H1 (cell line): ENCODE measurements around the gene KRT17. TPM values are rescaled to one million over a fixed set of nuclear protein-coding genes. Genes with fewer than 3 reads are reported as not detected.

ENCODE experiments used
- CTCF ChIA-PET: fragments of 300-600 bp; sonication (Branson Sonifier 250); formaldehyde crosslinking; loops from one replicate; lab custom pipeline; 2021; ENCODE audit not compliant: partially characterized antibody; lab: Charles Lee
- POLR2A ChIA-PET: fragments of 300-600 bp; sonication (Branson Sonifier 250); formaldehyde crosslinking; loops from one replicate; lab custom pipeline; 2021; ENCODE audit warnings: inconsistent platforms; ENCODE audit not compliant: partially characterized antibody; lab: Charles Lee
- DNase-seq, 2 experiments: peaks; one replicate each; pipeline versions ENCODE4 v3.0.0 to v3.0.0-alpha.2; 2010 to 2022; ENCODE audit warnings: low spot score in 2 of 2, low read depth in 1 of 2, mixed read lengths in 1 of 2
- FAIRE-seq: peaks from 2 replicates; lab custom pipeline; 2011; peaks lifted over from hg19 to GRCh38; lab: Jason Lieb, UNC
- H2AFZ ChIP-seq: 2 replicates; pipeline ENCODE4 v1.8.1; 2012; ENCODE audit warnings: low read length, inconsistent platforms
- H2AK5ac ChIP-seq: 2 replicates; pipeline ENCODE4 v1.6.1; 2013; ENCODE audit warnings: low read depth, low read length
- H2BK120ac ChIP-seq: replicated peaks from 2 replicates; pipeline ENCODE3; 2013; ENCODE audit warnings: low read depth, low read length, inconsistent platforms
- H2BK12ac ChIP-seq: 2 replicates; pipeline ENCODE4 v1.6.1; 2013; ENCODE audit warnings: low read depth, low read length
- H2BK15ac ChIP-seq: 2 replicates; pipeline ENCODE4 v1.6.1; 2013; ENCODE audit warnings: low read length
- H2BK20ac ChIP-seq: 2 replicates; pipeline ENCODE4 v1.6.1; 2013; ENCODE audit warnings: low read length
- H2BK5ac ChIP-seq: 2 replicates; pipeline ENCODE4 v1.6.1; 2013; ENCODE audit warnings: low read depth, low read length
- H3K14ac ChIP-seq: 2 replicates; pipeline ENCODE4 v1.6.1; 2013; ENCODE audit warnings: inconsistent platforms; ENCODE audit not compliant: insufficient read length
- H3K18ac ChIP-seq: 2 replicates; pipeline ENCODE4 v1.6.1; 2013; ENCODE audit warnings: low read length; ENCODE audit errors: extremely low read depth
- H3K23ac ChIP-seq: 2 replicates; pipeline ENCODE4 v1.6.1; 2013; ENCODE audit warnings: inconsistent platforms; ENCODE audit not compliant: insufficient read length
- H3K23me2 ChIP-seq: 2 replicates; pipeline ENCODE4 v1.6.1; 2013; ENCODE audit warnings: low read depth, low read length
- H3K27ac ChIP-seq: 2 replicates; pipeline ENCODE4 v1.6.1; 2011; ENCODE audit warnings: low read depth, low read length, inconsistent platforms
- H3K27me3 ChIP-seq, 4 experiments: replicated peaks in 1 of 4; 1 replicate in 1 of 4; 2 replicates in 3 of 4; pipeline versions ENCODE4 v1.6.1 to v1.8.1; 2011 to 2013; ENCODE audit warnings: low read length in 3 of 4, mild to moderate bottlenecking in 3 of 4, inconsistent platforms in 2 of 4, mixed read lengths in 2 of 4, moderate library complexity in 1 of 4; ENCODE audit not compliant: control insufficient read depth in 3 of 4, insufficient read depth in 3 of 4; ENCODE audit errors: extremely low read depth in 1 of 4
- H3K36me3 ChIP-seq, 4 experiments: 2 replicates each; pipeline versions ENCODE4 v1.6.1 to v1.8.1; 2011 to 2013; ENCODE audit warnings: mild to moderate bottlenecking in 4 of 4, low read length in 3 of 4, moderate library complexity in 2 of 4, control low read depth in 1 of 4, inconsistent platforms in 1 of 4; ENCODE audit not compliant: insufficient read depth in 4 of 4, control insufficient read depth in 2 of 4
- H3K4ac ChIP-seq: replicated peaks from 2 replicates; pipeline ENCODE3; 2013; ENCODE audit warnings: low read length, low read depth, mixed read lengths, inconsistent platforms; ENCODE audit not compliant: insufficient read length
- H3K4me1 ChIP-seq, 4 experiments: replicated peaks in 1 of 4; 1 replicate in 1 of 4; 2 replicates in 3 of 4; pipeline versions ENCODE4 v1.6.1 to v1.8.1; 2011 to 2013; ENCODE audit warnings: low read length in 3 of 4, inconsistent platforms in 2 of 4, mixed read lengths in 1 of 4; ENCODE audit not compliant: insufficient read depth in 4 of 4, control insufficient read depth in 3 of 4
- H3K4me2 ChIP-seq, 2 experiments: 2 replicates each; pipeline versions ENCODE4 v1.6.1 to v1.8.1; 2011 to 2013; ENCODE audit warnings: low read depth in 2 of 2, low read length in 2 of 2, control low read depth in 1 of 2, inconsistent platforms in 1 of 2, mild to moderate bottlenecking in 1 of 2; ENCODE audit not compliant: insufficient read depth in 1 of 2
- H3K4me3 ChIP-seq, 4 experiments: fragments of 200-600, 300-600 bp in 1 of 4; sonication (generic), shearing (Covaris generic), sonication (Bioruptor Twin) in 1 of 4; 2 replicates each; pipeline versions ENCODE4 v1.5.1 to v1.8.1; 2011 to 2016; ENCODE audit warnings: low read length in 4 of 4, low read depth in 3 of 4, control low read depth in 2 of 4, inconsistent platforms in 2 of 4, mild to moderate bottlenecking in 2 of 4, mixed read lengths in 1 of 4, moderate library complexity in 1 of 4; ENCODE audit not compliant: insufficient read depth in 2 of 4; ENCODE audit errors: extremely low read depth in 1 of 4
- H3K56ac ChIP-seq: replicated peaks from 2 replicates; pipeline ENCODE3; 2013; ENCODE audit warnings: low read depth, mild to moderate bottlenecking, mixed read lengths, low read length, inconsistent platforms; ENCODE audit not compliant: insufficient read length
- H3K79me1 ChIP-seq: 2 replicates; pipeline ENCODE4 v1.6.1; 2013; ENCODE audit warnings: low read depth, low read length, control low read depth
- H3K79me2 ChIP-seq, 2 experiments: 2 replicates each; pipeline versions ENCODE4 v1.6.1 to v1.8.1; 2012 to 2013; ENCODE audit warnings: low read length in 2 of 2, mild to moderate bottlenecking in 2 of 2, inconsistent platforms in 1 of 2; ENCODE audit not compliant: insufficient read depth in 2 of 2, control insufficient read depth in 1 of 2
- H3K9ac ChIP-seq, 4 experiments: replicated peaks in 1 of 4; 1 replicate in 1 of 4; 2 replicates in 3 of 4; pipeline versions ENCODE4 v1.6.1 to v1.8.1; 2011 to 2013; ENCODE audit warnings: low read depth in 3 of 4, low read length in 3 of 4, control low read depth in 2 of 4, mild to moderate bottlenecking in 2 of 4, moderate library complexity in 2 of 4, inconsistent platforms in 1 of 4; ENCODE audit errors: extremely low read depth in 1 of 4
- H3K9me3 ChIP-seq, 2 experiments: 2 replicates each; pipeline versions ENCODE4 v1.6.1 to v1.8.1; 2012 to 2013; ENCODE audit warnings: mild to moderate bottlenecking in 2 of 2, moderate library complexity in 2 of 2, control low read depth in 1 of 2, inconsistent platforms in 1 of 2, low read depth in 1 of 2, low read length in 1 of 2, mixed read lengths in 1 of 2; ENCODE audit not compliant: insufficient read depth in 2 of 2
- H4K20me1 ChIP-seq, 2 experiments: replicated peaks in 1 of 2; 2 replicates each; pipeline versions ENCODE3 to v1.8.1; 2011 to 2013; ENCODE audit warnings: inconsistent platforms in 2 of 2, low read length in 2 of 2, mild to moderate bottlenecking in 1 of 2; ENCODE audit not compliant: insufficient read depth in 2 of 2, control insufficient read depth in 1 of 2
- H4K5ac ChIP-seq: 2 replicates; pipeline ENCODE4 v1.6.1; 2013; ENCODE audit warnings: low read length, low read depth, mixed read lengths, inconsistent platforms; ENCODE audit not compliant: insufficient read length
- H4K8ac ChIP-seq: 2 replicates; pipeline ENCODE4 v1.8.0; 2013; ENCODE audit warnings: mild to moderate bottlenecking, moderate library complexity, low read length, inconsistent platforms; ENCODE audit not compliant: insufficient read depth; ENCODE audit errors: extremely low read depth
- H4K91ac ChIP-seq: replicated peaks from 2 replicates; pipeline ENCODE3; 2013; ENCODE audit warnings: low read length, mixed read lengths, inconsistent platforms; ENCODE audit not compliant: insufficient read length
- GABPA ChIP-seq: IDR thresholded peaks from 2 replicates; pipeline ENCODE4 v1.6.1; 2011; ENCODE audit warnings: mild to moderate bottlenecking, low read length, moderate library complexity, borderline replicate concordance; ENCODE audit not compliant: insufficient read depth
- TBP ChIP-seq: IDR thresholded peaks from 2 replicates; pipeline ENCODE4 v1.6.1; 2011; ENCODE audit warnings: low read depth, low read length, improper control_type of control experiment
- WGBS, 2 experiments: shearing (Covaris generic) in 1 of 2; methylation state at CpG; one replicate each; pipeline versions ENCODE4 v1.1.6 to v1.1.7; 2013 to 2015; ENCODE audit warnings: low lambda C conversion rate in 2 of 2, mixed read lengths in 2 of 2, inconsistent platforms in 1 of 2, low coverage in 1 of 2, missing lambda C conversion rate in 1 of 2; ENCODE audit not compliant: insufficient replicate concordance in 2 of 2, insufficient coverage in 1 of 2, insufficient read length in 1 of 2; ENCODE audit errors: extremely low coverage in 1 of 2, missing lambda C conversion rate in 1 of 2; 5-methylcytosine and 5-hydroxymethylcytosine counted together
- polyA plus RNA-seq, 7 experiments: library from polyadenylated mRNA; depleted of rRNA in 3 of 7; stranded (reverse) in 5 of 7; unstranded in 2 of 7; fragments of >200 nt in 5 of 7; fragments of 200-250 nt in 2 of 7; gene quantifications; 1 replicate in 5 of 7; 2 replicates in 1 of 7; 4 replicates in 1 of 7; pipeline versions ENCODE4 v1.2.1 to v1.2.3, GENCODE V29; 2011 to 2013; ENCODE audit warnings: missing spikeins in 2 of 7, mixed read lengths in 2 of 7
- total RNA-seq: library from RNA; stranded (reverse); fragmentation: NEBNext Ultra II Directional; extraction: Animal tissue kit (Norgen Biotek cat#: 25700); gene quantifications from 2 replicates; pipeline ENCODE4 v1.2.1, GENCODE V29; 2021

Gene KRT17
- total and polyA plus RNA-seq, 2 of the 8 experiments (the other 6 are each of a cell fraction or from before 2014, with no cell fraction given): 0.50 to 0.95 TPM

GRCh38 chr17:41636652-41637051 lies 12.3 kb upstream of the KRT17 start:
- H3K4ac ChIP-seq: no peak overlapping the region
- H3K56ac ChIP-seq: no peak overlapping the region
- no peak overlapping the region for H2AK5ac ChIP-seq
- H3K18ac ChIP-seq: no peak overlapping the region
- no peaks in the 10 kb centered on the region for H3K9me3 ChIP-seq
- H3K79me1 ChIP-seq: no peaks in the 10 kb centered on the region
- H2AFZ ChIP-seq: no peak overlapping the region
- ChIA-PET CTCF (interaction anchor here (0.6 to 4.9 kb wide), 9 partner anchors 9 to 87 kb away, joined by 3 to 50 read pairs (median 4); no protein-coding TSS in a partner anchor), POLR2A (interaction anchor here (0.8 to 1.5 kb wide), 3 partner anchors 12 to 109 kb away, joined by 3 to 5 read pairs (median 3); partner anchors contain the start of gene KRT19)
- H4K91ac ChIP-seq: no peak overlapping the region
- H2BK5ac ChIP-seq: no peak overlapping the region
- TF ChIP-seq GABPA (no peak), TBP (no peak)
- no peak for FAIRE-seq
- H2BK12ac ChIP-seq: no peak overlapping the region
- no peaks in the 10 kb centered on the region; a peak in 1 of 8 replicates for H3K36me3 ChIP-seq
- H4K5ac ChIP-seq: no peak overlapping the region
- no peak overlapping the region for H3K14ac ChIP-seq
- no peak overlapping the region for H2BK20ac ChIP-seq
- peaks cover 0 to 11% of the 10 kb centered on the region in 2 experiments for H4K20me1 ChIP-seq
- H2BK120ac ChIP-seq: no peak overlapping the region
- H3K79me2 ChIP-seq: no peaks in the 10 kb centered on the region
- peaks cover 0 to 3% (median 0%) of the 10 kb centered on the region in 4 experiments; a peak in 1 of 7 replicates for H3K27me3 ChIP-seq
- WGBS, 2 experiments: 90% methylated on average over 9 of the region's 9 CpGs; no CpG with 5 or more reads in 1 of the 2 experiments
- H2BK15ac ChIP-seq: no peak overlapping the region
- peaks cover 12% of the 10 kb centered on the region; the same call in 1 of the 2 replicates for H3K23me2 ChIP-seq
- no peak overlapping the region for H3K4me2 ChIP-seq
- H3K27ac ChIP-seq: no peak overlapping the region
- DNase-seq: no peak
- H3K4me1 ChIP-seq: peaks cover 0 to 19% (median 4%) of the 10 kb centered on the region in 4 experiments; a peak in 2 of 7 replicates
- no peak overlapping the region for H3K4me3 ChIP-seq
- no peak overlapping the region for H3K23ac ChIP-seq
- 0 out of 2 replicates have a peak overlapping the region, but pooled peaks have one; percentile 62 for H4K8ac ChIP-seq
- no peak overlapping the region for H3K9ac ChIP-seq
